GM12878 (cell line): ENCODE measurements around the gene VEPH1.

ENCODE experiments used
- SUZ12 ChIP-seq: fragments of 200-600 bp; sonication (generic); IDR thresholded peaks from one replicate; pipeline ENCODE4 v1.6.1; 2018; ENCODE audit warnings: antibody characterized with exemption, mild to moderate bottlenecking; ENCODE audit not compliant: unreplicated experiment
- TF ChIP-seq, protein P1 (sequence below), 3 experiments: IDR thresholded peaks in 2 of 3; conservative IDR thresholded peaks in 1 of 3; 2 replicates each; pipeline ENCODE4 v1.5.1; 2011; ENCODE audit warnings: low read depth in 3 of 3, low read length in 3 of 3, mild to moderate bottlenecking in 3 of 3, control low read depth in 2 of 3, moderate library complexity in 2 of 3, inconsistent platforms in 1 of 3, mixed read lengths in 1 of 3; ENCODE audit not compliant: control insufficient read depth in 2 of 3, insufficient read depth in 1 of 3; ENCODE audit errors: extremely low read depth in 1 of 3

DNA sequence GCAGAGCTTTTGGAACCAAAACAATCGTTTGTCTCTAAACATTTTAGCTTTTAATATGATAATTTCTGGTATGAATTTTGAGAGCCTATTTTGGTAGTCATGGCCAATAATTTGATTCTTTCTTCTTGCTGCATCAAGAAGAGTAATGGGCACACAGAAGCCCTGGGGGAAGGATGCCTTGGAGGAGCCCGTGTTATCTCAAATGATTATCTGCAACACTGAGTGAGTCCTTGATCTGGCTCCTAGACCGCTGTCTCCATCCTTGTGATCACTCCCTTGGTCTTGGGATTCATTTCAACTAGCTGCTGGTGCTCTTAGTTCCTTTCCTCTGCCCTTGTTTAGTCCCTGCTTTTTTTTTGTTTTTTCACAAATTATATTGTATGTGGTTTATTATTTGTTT is 265.3 kb downstream of the VEPH1 start:
- no peak for TF ChIP-seq SUZ12
- TF ChIP-seq, protein P1, sequence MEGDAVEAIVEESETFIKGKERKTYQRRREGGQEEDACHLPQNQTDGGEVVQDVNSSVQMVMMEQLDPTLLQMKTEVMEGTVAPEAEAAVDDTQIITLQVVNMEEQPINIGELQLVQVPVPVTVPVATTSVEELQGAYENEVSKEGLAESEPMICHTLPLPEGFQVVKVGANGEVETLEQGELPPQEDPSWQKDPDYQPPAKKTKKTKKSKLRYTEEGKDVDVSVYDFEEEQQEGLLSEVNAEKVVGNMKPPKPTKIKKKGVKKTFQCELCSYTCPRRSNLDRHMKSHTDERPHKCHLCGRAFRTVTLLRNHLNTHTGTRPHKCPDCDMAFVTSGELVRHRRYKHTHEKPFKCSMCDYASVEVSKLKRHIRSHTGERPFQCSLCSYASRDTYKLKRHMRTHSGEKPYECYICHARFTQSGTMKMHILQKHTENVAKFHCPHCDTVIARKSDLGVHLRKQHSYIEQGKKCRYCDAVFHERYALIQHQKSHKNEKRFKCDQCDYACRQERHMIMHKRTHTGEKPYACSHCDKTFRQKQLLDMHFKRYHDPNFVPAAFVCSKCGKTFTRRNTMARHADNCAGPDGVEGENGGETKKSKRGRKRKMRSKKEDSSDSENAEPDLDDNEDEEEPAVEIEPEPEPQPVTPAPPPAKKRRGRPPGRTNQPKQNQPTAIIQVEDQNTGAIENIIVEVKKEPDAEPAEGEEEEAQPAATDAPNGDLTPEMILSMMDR (IDR thresholded peaks at IDR 0.05 in 2 of 3, conservative IDR thresholded peaks at IDR 0.05 in 1 of 3; ENCODE audit: control insufficient read depth in 2 of 3, extremely low read depth in 1 of 3, insufficient read depth in 1 of 3, low read depth in 3 of 3, low read length in 3 of 3) = no peak
